Hematopoietic multipotent progenitor cell treated with erythropoietin and hydrocortisone succinate and interleukin-3 and kit ligand, for 4 days (in vitro differentiated cells): ENCODE data around the gene PCDHB11.
A peak's percentile ranks its signal among the peaks of the same experiment; 100 is the strongest.
"Not testable (repeated sequence)": the region's sequence is repeated elsewhere in the genome, so short reads cannot be mapped to it uniquely, and the experiment has no call there.

ENCODE experiments used
- DNase-seq: peaks from one replicate; pipeline ENCODE4 v3.0.0-alpha.2; 2015

PCDHB11 gene

DNA sequence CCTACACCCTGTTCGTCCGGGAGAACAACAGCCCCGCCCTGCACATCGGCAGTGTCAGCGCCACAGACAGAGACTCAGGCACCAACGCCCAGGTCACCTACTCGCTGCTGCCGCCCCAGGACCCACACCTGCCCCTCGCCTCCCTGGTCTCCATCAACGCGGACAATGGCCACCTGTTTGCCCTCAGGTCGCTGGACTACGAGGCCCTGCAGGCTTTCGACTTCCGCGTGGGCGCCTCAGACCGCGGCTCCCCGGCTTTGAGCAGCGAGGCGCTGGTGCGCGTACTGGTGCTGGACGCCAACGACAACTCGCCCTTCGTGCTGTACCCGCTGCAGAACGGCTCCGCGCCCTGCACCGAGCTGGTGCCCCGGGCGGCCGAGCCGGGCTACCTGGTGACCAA is 10.7 kb upstream of the PCDHB11 start:
- not testable (repeated sequence) for DNase-seq

DNA sequence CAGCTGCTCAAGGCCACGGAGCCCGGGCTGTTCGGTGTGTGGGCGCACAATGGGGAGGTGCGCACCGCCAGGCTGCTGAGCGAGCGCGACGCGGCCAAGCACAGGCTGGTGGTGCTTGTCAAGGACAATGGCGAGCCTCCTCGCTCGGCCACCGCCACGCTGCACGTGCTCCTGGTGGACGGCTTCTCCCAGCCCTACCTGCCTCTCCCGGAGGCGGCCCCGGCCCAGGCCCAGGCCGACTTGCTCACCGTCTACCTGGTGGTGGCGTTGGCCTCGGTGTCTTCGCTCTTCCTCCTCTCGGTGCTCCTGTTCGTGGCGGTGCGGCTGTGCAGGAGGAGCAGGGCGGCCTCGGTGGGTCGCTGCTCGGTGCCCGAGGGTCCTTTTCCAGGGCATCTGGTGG is 10.3 kb upstream of the PCDHB11 start:
- DNase-seq = not testable (repeated sequence)

- peak; percentile 36 for DNase-seq
Measured at GRCh38 chr5:141192110-141192725, 7.2 kb upstream of the PCDHB11 start, which contains the start of gene PCDHB10. TSS of gene PCDHB10 (plus strand) at chr5:141192353. CDS start at chr5:141192553, 200 bp downstream.

DNA sequence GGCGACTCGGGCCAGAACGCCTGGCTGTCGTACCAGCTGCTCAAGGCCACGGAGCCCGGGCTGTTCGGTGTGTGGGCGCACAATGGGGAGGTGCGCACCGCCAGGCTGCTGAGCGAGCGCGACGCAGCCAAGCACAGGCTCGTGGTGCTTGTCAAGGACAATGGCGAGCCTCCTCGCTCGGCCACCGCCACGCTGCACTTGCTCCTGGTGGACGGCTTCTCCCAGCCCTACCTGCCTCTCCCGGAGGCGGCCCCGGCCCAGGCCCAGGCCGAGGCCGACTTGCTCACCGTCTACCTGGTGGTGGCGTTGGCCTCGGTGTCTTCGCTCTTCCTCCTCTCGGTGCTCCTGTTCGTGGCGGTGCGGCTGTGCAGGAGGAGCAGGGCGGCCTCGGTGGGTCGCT is 5.1 kb upstream of the PCDHB11 start:
- not testable (repeated sequence) for DNase-seq

DNA sequence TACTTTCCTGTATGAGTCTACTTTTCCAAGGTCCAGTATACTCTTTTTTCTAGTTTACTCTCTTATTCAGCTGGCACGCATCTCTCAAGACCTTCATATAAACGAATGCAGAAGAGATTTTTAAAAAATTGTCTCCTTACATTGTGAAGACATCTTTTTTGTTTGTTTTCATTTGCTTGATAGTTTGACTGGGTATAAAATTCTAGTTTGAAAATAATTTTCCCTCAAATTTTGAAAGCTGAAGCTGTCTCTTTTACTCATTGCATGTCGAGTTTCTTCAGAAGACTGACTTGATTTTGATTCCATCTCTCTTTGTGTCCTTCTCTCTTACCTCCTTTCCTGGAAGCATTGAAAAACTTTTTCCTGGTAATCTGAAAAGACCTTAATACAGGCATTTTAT is 3.1 kb upstream of the PCDHB11 start:
- no peak for DNase-seq

DNA sequence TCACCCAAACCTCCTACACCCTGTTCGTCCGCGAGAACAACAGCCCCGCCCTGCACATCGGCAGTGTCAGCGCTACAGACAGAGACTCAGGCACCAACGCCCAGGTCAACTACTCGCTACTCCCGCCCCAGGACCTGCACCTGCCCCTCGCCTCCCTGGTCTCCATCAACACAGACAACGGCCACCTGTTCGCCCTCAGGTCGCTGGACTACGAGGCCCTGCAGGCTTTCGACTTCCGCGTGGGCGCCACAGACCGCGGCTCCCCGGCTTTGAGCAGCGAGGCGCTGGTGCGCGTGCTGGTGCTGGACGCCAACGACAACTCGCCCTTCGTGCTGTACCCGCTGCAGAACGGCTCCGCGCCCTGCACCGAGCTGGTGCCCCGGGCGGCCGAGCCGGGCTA is 1.7 kb downstream of the PCDHB11 start:
- not testable (repeated sequence) for DNase-seq

GRCh38 chr5:141201646-141202045 is 2.2 kb downstream of the PCDHB11 start:
- not testable (repeated sequence) for DNase-seq

DNA sequence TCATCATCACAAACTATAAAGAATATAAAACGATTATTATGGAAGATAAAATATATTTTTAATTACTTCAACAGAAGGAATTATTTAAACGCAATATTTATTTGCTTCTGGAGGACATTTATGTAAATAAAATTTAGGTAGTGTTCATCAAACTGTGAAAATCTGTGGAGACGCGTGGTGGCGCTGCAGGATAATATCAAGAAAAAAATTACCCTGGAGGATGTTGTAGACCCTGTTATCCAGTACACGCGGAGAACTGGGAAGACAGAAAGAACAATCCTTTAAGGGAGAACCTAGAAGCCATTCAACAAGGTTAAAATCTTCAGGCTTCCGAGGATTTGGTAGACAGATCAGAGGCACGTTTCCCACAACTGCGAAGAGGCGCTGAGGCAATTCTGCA is 9.1 kb downstream of the PCDHB11 start, which contains the start of gene PCDHB12:
Gene PCDHB12 (plus strand): TSS at position 242 of the 400 bp plus-strand sequence. CDS start 189 bp downstream, outside the sequence.
- DNase-seq = peak; percentile 3

DNA sequence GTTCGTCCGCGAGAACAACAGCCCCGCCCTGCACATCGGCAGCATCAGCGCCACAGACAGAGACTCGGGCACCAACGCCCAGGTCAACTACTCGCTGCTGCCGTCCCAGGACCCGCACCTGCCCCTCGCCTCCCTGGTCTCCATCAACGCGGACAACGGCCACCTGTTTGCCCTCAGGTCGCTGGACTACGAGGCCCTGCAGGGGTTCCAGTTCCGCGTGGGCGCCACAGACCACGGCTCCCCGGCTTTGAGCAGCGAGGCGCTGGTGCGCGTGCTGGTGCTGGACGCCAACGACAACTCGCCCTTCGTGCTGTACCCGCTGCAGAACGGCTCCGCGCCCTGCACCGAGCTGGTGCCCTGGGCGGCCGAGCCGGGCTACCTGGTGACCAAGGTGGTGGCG is 10.9 kb downstream of the PCDHB11 start:
- not testable (repeated sequence) for DNase-seq

DNA sequence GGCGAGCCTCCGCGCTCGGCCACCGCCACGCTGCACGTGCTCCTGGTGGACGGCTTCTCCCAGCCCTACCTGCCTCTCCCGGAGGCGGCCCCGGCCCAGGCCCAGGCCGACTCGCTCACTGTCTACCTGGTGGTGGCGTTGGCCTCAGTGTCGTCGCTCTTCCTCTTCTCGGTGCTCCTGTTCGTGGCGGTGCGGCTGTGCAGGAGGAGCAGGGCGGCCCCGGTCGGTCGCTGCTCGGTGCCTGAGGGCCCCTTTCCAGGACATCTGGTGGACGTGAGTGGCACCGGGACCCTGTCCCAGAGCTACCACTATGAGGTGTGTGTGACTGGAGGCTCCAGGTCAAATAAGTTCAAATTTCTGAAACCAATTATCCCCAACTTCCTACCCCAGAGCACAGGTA is 11.4 kb downstream of the PCDHB11 start:
- not testable (repeated sequence) for DNase-seq

DNA sequence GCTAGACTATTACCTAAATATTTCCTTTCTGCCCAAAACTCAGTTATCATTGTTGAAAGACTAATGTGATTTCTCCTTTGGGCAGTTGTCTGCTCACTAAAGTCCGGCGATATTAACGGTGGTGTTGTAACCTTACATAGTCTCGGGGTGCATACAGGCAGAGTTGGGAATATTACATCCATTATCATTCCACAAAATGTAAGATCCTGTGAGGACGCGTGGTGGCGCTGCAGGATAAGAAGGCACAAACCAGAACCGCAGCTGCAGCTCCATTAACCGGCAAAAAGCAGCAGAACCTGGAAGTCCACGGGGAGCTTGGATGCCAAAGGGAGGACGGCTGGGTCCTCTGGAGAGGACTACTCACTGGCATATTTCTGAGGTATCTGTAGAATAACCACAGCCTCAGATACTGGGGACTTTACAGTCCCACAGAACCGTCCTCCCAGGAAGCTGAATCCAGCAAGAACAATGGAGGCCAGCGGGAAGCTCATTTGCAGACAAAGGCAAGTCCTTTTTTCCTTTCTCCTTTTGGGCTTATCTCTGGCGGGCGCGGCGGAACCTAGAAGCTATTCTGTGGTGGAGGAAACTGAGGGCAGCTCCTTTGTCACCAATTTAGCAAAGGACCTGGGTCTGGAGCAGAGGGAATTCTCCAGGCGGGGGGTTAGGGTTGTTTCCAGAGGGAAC is 14.4 kb downstream of the PCDHB11 start, which contains the start of gene PCDHB13:
Gene PCDHB13 (plus strand): TSS at position 264 of the 684 bp plus-strand sequence. CDS start 205 bp downstream, at position 469.
- DNase-seq = peak; percentile 20

- DNase-seq = not testable (repeated sequence)
Measured at GRCh38 chr5:141214583-141214982, 15.2 kb downstream of the PCDHB11 start.

- DNase-seq = not testable (repeated sequence)
Measured at GRCh38 chr5:141215504-141215903, 16.1 kb downstream of the PCDHB11 start.

DNA sequence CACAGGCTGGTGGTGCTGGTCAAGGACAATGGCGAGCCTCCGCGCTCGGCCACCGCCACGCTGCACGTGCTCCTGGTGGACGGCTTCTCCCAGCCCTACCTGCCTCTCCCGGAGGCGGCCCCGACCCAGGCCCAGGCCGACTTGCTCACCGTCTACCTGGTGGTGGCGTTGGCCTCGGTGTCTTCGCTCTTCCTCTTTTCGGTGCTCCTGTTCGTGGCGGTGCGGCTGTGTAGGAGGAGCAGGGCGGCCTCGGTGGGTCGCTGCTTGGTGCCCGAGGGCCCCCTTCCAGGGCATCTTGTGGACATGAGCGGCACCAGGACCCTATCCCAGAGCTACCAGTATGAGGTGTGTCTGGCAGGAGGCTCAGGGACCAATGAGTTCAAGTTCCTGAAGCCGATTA is 16.6 kb downstream of the PCDHB11 start:
- not testable (repeated sequence) for DNase-seq

DNA sequence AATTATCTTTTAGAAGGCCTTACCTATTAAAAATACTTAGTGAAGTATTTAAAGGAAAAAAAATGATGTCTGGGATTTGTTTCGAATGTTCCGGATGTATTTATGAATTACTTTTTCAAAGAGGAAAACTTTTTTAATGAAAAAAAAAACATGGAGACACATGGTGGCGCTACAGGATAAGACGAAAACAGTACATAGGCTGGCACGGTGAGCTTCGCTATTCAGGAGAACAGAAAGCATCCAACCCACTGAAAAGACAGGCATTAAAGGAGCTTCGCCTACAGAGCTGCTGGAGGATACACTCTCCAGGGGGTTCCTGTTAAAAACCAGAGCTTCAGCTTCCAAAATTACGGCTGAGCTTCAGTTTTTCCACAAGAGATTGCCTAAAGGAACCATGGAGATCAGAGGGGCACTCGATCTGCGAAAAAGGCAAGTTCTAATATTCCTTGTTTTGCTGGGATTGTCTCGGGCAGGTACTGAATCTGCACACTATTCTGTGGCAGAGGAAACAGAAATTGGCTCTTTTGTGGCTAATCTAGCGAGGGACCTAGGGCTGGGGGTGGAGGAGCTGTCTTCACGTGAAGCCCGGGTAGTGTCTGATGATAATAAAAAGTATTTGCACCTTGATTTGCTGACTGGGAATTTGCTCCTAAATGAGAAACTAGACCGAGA is 23.8 kb downstream of the PCDHB11 start, which contains the start of gene PCDHB14:
Gene PCDHB14 (plus strand): TSS at position 232 of the 672 bp plus-strand sequence. CDS start 163 bp downstream, at position 395.
- DNase-seq = peak; percentile 38

GRCh38 chr5:141224844-141225243 is 25.4 kb downstream of the PCDHB11 start:
- not testable (repeated sequence) for DNase-seq

DNA sequence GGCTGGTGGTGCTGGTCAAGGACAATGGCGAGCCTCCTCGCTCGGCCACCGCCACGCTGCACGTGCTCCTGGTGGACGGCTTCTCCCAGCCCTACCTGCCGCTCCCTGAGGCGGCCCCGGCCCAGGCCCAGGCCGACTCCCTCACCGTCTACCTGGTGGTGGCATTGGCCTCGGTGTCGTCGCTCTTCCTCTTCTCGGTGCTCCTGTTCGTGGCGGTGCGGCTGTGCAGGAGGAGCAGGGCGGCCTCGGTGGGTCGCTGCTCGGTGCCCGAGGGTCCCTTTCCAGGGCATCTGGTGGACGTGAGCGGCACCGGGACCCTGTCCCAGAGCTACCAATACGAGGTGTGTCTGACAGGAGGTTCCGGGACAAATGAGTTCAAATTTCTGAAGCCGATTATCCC is 26.0 kb downstream of the PCDHB11 start:
- DNase-seq = not testable (repeated sequence)

- no peak for DNase-seq
Measured at GRCh38 chr5:141234109-141234667, 34.8 kb downstream of the PCDHB11 start.

GRCh38 chr5:141235922-141236321 is 36.5 kb downstream of the PCDHB11 start:
- DNase-seq = not testable (repeated sequence)

- DNase-seq = no peak
Measured at GRCh38 chr5:141236516-141237313, 37.3 kb downstream of the PCDHB11 start.

- no peak for DNase-seq
Measured at GRCh38 chr5:141241496-141241895, 42.1 kb downstream of the PCDHB11 start.

DNA sequence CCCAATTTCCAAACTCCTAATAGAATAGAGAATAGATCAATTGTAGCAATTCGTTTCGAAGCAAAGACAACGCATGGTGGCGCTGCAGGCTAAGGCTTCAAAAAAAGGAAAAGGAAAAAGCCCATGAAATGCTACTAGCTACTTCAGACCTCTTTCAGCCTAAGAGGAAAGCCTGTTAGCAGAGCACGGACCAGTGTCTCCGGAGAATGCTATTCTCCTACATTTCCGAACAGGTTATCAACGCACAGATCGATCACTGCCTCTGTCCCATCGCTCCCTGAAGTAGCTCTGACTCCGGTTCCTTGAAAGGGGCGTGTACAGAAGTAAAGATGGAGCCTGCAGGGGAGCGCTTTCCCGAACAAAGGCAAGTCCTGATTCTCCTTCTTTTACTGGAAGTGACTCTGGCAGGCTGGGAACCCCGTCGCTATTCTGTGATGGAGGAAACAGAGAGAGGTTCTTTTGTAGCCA is 45.9 kb downstream of the PCDHB11 start, which contains the start of gene PCDHB15:
Gene PCDHB15 (plus strand): TSS at position 146 of the 468 bp plus-strand sequence. CDS start 184 bp downstream, at position 330.
- peak; percentile 29 for DNase-seq
